GM12873 (cell line): ENCODE measurements around the gene KCNE3.

Experiments
- CTCF ChIP-seq: IDR thresholded peaks from 2 replicates; pipeline ENCODE4 v1.5.1; 2012; ENCODE audit warnings: low read depth, mild to moderate bottlenecking, moderate library complexity, low read length, control low read depth; ENCODE audit not compliant: insufficient read depth; ENCODE audit errors: missing control alignments

KCNE3 gene

GRCh38 chr11:74463216-74463615 is 4.1 kb downstream of the KCNE3 start:
- no peak for TF ChIP-seq CTCF

GRCh38 chr11:74462631-74463030 is 4.7 kb downstream of the KCNE3 start:
- no peak for TF ChIP-seq CTCF

- TF ChIP-seq CTCF, result no peak
Measured at GRCh38 chr11:74462009-74462408, 5.3 kb downstream of the KCNE3 start.

DNA sequence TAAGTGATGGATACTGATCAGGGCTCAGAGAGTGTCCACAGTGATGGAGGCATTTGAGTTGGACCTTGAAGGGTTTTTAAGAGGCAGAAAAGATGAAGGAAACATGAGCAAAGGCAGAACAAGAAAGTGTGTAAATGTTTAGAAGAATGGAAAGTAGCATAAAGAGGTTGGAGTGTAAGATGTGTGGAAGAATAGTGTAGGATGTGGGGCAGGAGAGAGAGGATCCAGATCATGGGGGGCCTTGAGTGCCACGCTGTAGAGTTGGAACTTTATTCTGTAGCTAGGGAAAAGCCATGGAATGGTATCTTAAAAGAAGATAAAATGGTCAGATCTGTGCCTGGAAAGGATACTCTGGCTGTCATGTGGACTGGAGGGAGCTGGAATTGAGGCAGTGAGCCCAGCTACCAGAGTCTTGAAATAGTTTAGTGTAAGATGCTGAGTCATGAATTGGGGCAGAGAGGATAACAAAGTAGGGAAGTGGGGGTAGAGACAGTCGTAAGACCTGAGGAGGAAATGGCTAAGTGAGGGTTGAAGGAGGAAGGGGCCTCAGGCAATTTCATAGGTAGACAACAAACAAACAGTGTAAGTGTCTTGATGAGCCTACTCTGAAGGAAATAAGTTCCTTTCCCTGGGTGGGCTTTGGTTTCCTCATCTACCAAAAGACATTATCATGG is 6.7 kb downstream of the KCNE3 start:
- no peak for TF ChIP-seq CTCF

DNA sequence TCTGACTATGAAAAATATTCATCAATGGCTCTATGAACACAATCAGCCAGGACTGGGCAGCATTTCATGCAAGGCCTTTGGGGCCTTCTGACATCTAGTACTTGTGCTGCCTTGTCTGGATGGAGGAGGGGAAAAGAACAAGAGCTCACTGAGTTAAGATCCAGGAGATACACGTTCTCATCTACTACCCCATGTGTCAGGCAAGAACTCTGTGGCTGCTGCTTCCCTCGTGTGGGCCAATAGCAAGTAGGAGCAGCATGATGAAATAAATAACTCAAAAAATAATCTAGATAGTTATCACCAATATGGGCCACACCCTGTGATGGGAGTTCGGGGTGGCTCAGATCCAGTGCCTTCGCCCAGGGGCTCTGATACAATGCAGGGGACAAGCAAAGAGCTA is 7.3 kb downstream of the KCNE3 start:
- TF ChIP-seq CTCF, result no peak

GRCh38 chr11:74459584-74459983 is 7.8 kb downstream of the KCNE3 start:
- no peak for TF ChIP-seq CTCF

DNA sequence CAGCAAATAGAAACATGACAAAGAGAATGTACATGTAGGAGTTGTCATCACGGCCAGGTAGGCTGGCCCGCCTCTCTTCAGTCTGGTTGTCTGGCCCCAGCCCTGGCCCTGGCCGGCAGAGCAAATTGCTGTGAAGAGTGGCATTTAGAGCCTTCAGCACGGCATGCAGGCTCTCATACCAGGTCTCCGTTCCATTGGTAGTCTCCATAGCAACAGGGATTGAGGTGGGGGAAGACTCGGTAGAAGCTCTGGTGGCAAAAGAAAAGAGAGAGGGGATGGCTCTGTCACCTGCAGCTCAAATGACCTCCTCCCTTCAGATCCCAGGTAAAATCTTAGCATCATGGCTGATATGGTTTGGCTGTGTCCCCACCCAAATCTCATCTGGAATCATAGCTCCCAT is 10.0 kb downstream of the KCNE3 start:
- TF ChIP-seq CTCF, result no peak
